Left ventricle myocardium inferior (tissue), 1 donor: ENCODE results near the gene PRC1. TPM values are rescaled to one million over a fixed set of nuclear protein-coding genes. Genes with fewer than 3 reads are reported as not detected.

Experiments
- DNase-seq: peaks from one replicate; pipeline ENCODE4 v3.0.0-alpha.2; 2020
- H3K27ac ChIP-seq: fragments of 200-600 bp; replicated peaks from 2 replicates; pipeline ENCODE4 v1.8.0; 2021
- H3K27me3 ChIP-seq: fragments of 200-600 bp; 2 replicates; pipeline ENCODE4 v1.8.0; 2021; ENCODE audit warnings: low read depth
- H3K36me3 ChIP-seq: fragments of 200-600 bp; 2 replicates; pipeline ENCODE4 v1.8.0; 2021
- H3K4me1 ChIP-seq: fragments of 200-600 bp; 2 replicates; pipeline ENCODE4 v1.8.0; 2021
- H3K4me3 ChIP-seq: fragments of 200-600 bp; 2 replicates; pipeline ENCODE4 v1.8.0; 2021; ENCODE audit warnings: mild to moderate bottlenecking, moderate library complexity
- H3K9me3 ChIP-seq: fragments of 200-600 bp; replicated peaks from 2 replicates; pipeline ENCODE4 v1.8.0; 2021
- CTCF ChIP-seq: fragments of 200-600 bp; IDR thresholded peaks from 2 replicates; pipeline ENCODE4 v1.8.0; 2021; ENCODE audit warnings: antibody characterized with exemption, mild to moderate bottlenecking, borderline replicate concordance
- intact Hi-C: fragments of 100-400 bp; cut with micrococcal nuclease; formaldehyde crosslinking; loops from one replicate; pipeline ENCODE4 v1.11.0; 2022
- long read RNA-seq: library from polyadenylated mRNA; unstranded; transcript quantifications from one replicate; pipeline ENCODE4 v2.0.0, GENCODE V29; 2021
- total RNA-seq: library from RNA; stranded (reverse); fragmentation: NEBNext Ultra II Directional; extraction: Animal tissue kit (Norgen Biotek cat#: 25700); gene quantifications from one replicate; pipeline ENCODE4 v1.2.1, GENCODE V29; 2021
- donor health status: DM: no; HTN: yes; CAD: no; lungs with severe emphysema.

Gene PRC1
- 3.4 TPM for total RNA-seq
- long read RNA-seq, partial matches to known transcripts: 0 of 4 reads
- long read RNA-seq, other reads (novel, unspliced or antisense): 2 of 4 reads

DNA sequence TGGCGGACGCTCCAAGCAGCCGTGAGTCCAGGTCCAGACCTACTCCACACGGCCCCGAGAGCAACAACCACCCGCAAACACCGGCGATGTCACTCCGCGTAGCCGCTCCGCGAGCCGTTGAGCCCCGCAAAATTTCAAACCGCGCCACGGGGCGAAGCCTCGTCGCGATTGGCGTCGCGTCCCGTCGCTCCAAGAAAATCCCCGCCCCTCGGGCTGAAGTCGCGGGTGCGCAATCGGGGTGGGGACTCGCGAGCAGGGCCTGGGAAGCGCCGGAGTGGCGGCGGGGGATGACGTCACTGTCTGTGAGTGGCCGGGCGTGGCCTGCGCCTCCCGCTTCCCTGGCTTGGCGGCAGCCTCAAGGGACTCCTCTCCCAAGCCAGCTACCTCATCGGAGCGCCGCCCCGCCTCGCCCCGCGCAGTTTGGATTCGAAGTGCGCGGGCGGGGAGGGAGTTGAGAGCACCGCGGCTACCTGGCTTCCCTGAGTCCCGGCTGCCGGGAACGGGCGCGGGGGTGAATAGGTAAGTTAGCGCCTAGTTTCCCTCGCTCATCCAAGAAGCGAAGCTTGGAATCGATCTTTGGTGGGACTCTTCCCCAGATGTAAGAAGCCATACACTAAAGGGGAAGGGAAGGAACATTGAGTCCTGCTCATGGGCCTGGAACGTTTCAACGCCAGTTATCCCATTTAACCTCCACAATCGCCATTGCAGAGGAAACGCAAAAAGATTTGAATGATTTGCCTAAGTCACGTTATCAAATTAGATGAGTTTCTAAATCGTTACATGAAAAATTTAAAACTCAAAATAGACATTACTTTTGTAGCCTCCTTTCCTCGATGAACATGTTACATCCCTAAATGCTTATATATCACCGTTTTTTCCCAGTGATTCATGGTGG is at the start of gene PRC1:
Gene PRC1, minus strand, starts transcription at position 119 of the 895 bp plus-strand sequence. Its CDS starts 118 bp downstream, at position 1.
- Histone ChIP-seq H3K27ac (peak within 1 kb of the TSS; percentile 91), H3K36me3 (peaks cover 19% of the 10 kb centered on the region), H3K4me1 (peaks cover 21% of the 10 kb centered on the region), H3K4me3 (peak within 1 kb of the TSS; percentile 92), H3K9me3 (no peaks in the 10 kb centered on the region), H3K27me3 (no peaks in the 10 kb centered on the region)
- TF ChIP-seq CTCF: no peak
- DNase-seq: peak; percentile 99
- intact Hi-C loops: no loop called here

DNA sequence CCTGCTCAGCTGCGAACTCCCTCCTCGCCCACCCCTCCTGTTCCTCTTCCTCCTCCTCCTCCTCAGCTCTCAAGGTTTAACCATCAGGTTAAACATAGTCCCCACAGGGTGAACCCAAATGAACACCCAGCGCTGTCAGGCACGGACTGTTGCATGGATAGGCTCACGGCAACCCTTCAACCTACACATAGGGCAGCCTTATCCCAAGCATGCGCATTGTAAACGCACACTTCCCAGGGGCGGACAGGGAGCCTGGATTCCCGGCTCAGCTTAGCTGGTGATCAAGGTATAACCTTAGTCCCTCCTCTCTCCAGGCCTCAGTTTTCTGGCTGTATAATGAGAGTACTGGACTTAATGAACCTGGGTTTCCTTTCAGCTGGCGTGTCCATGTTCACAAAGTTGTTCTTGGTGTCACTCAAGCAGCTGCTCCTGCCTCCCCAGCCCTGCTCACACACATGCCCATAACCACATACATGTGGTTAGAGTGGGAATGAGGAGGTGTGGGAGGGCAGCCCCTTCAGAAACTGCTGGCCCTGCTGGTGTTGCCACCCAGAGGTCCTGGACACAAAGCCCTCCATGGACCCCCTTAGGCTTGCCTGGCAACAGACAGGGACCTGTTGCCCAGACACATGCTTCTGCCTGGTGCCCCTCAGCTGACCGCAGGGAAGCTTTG is 49.0 kb upstream of the PRC1 start:
- no peak for DNase-seq
- Histone ChIP-seq H3K4me1 (no peaks in the 10 kb centered on the region), H3K27ac (no peak overlapping the region), H3K9me3 (no peaks in the 10 kb centered on the region), H3K4me3 (no peak overlapping the region), H3K36me3 (no peaks in the 10 kb centered on the region), H3K27me3 (peaks cover 17% of the 10 kb centered on the region)
- no peak for TF ChIP-seq CTCF
- intact Hi-C loops: no loop called here

GRCh38 chr15:91040856-91041255 is 46.5 kb upstream of the PRC1 start:
- Histone ChIP-seq H3K9me3 (no peaks in the 10 kb centered on the region), H3K27ac (no peak overlapping the region), H3K27me3 (peaks cover 18% of the 10 kb centered on the region), H3K4me3 (no peak overlapping the region), H3K4me1 (no peaks in the 10 kb centered on the region), H3K36me3 (no peaks in the 10 kb centered on the region)
- TF ChIP-seq CTCF: no peak
- intact Hi-C loops: no loop called here
- no peak for DNase-seq

- no peak for TF ChIP-seq CTCF
- intact Hi-C loops: no loop called here
These were observed 45.7 kb upstream of the PRC1 start for GRCh38 chr15:91039996-91040395.

DNA sequence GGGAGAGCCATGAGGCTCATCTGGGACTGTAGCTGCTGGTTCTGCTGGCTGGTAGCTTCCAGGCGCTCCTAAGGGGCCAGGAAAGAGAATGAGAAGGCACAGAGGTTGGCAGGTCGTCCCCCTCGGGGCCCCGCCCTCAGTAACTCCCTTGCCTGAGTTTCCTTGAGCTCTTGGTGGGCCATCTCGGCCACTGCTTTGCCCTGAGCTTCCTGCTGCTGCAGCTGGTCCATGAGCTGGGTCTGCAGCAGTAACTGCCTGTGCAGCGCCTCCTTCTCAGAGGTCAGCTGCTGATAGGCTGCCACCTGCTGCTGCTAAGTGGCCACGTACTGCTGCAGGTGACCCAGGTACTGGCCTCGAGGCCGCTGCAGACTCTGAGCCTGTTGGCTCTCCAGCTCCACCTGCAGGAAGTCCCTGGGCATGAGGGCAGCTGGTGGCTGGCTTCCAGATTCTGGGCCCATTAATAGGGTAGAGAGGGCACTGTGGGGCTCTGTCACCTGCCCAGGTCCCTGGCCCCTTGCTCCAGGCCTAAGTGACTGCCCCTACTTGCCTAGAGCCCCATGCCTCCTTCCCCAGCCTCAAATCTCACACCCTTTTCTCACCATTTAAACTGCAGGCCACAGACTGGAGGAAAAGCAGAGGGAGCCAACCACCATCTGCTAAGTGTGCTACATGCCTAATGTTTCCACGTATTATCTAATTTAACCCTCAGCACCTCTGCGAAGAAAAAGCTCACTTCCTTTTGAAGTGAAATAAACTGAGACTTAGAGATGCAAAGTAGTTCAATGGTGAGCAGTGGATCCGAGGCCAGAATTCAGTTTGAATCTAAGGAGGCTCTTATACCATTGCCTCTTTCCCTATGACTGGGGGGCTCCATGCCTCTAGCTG is 38.8 kb upstream of the PRC1 start:
- H3K36me3 ChIP-seq: no peaks in the 10 kb centered on the region
- intact Hi-C loops: no loop called here
- peaks cover 12% of the 10 kb centered on the region for H3K27me3 ChIP-seq
- no peaks in the 10 kb centered on the region for H3K9me3 ChIP-seq
- H3K4me3 ChIP-seq: no peak overlapping the region
- H3K27ac ChIP-seq: no peak overlapping the region
- H3K4me1 ChIP-seq: no peaks in the 10 kb centered on the region
- TF ChIP-seq CTCF: peak; percentile 71
- peak; percentile 41 for DNase-seq

More at GRCh38 chr15:91039996-91040395, 45.7 kb upstream of the PRC1 start:
- H3K9me3 ChIP-seq: no peaks in the 10 kb centered on the region
- peaks cover 17% of the 10 kb centered on the region for H3K27me3 ChIP-seq
- H3K27ac ChIP-seq: no peak overlapping the region
- no peaks in the 10 kb centered on the region for H3K4me1 ChIP-seq
- DNase-seq: no peak
- no peaks in the 10 kb centered on the region for H3K36me3 ChIP-seq
- H3K4me3 ChIP-seq: no peak overlapping the region
